Retinal pigment epithelial cell (primary cell): ENCODE measurements around the gene DNER.
A peak's percentile ranks its signal among the peaks of the same experiment; 100 is the strongest.
"Not testable (repeated sequence)": the region's sequence is repeated elsewhere in the genome, so short reads cannot be mapped to it uniquely, and the experiment has no call there.

ENCODE experiments used
- DNase-seq: peaks from one replicate; pipeline ENCODE4 v3.0.0-alpha.2; 2010; ENCODE audit warnings: low read depth
- H3K4me3 ChIP-seq: 2 replicates; pipeline ENCODE4 v1.5.1; 2011; ENCODE audit warnings: mild to moderate bottlenecking, low read length, control low read depth, moderate library complexity
- TF ChIP-seq, protein P1 (sequence below): conservative IDR thresholded peaks from 2 replicates; pipeline ENCODE4 v1.5.1; 2011; ENCODE audit warnings: low read depth, low read length, control low read depth, inconsistent platforms

Gene DNER

DNA sequence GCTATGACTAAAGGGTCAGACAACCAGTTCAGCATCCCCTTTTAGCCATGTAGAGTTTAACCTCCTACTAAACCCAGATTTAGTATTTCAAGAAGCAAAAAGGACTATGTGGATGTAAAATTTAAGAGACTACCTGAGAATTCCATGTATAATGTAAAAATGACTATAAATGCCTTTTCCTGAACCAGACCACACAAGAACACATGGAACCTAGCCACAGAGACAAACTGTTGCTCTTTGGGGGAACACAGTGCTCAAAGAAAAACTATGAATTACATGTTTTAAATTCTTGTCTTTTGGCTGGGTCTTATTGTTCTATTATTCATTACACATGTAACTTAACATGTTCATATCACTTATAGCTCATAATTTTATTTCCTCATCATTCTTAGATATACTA, 192.8 kb downstream of the DNER start:
- no peak overlapping the region for H3K4me3 ChIP-seq
- no peak for DNase-seq
- TF ChIP-seq, protein P1, sequence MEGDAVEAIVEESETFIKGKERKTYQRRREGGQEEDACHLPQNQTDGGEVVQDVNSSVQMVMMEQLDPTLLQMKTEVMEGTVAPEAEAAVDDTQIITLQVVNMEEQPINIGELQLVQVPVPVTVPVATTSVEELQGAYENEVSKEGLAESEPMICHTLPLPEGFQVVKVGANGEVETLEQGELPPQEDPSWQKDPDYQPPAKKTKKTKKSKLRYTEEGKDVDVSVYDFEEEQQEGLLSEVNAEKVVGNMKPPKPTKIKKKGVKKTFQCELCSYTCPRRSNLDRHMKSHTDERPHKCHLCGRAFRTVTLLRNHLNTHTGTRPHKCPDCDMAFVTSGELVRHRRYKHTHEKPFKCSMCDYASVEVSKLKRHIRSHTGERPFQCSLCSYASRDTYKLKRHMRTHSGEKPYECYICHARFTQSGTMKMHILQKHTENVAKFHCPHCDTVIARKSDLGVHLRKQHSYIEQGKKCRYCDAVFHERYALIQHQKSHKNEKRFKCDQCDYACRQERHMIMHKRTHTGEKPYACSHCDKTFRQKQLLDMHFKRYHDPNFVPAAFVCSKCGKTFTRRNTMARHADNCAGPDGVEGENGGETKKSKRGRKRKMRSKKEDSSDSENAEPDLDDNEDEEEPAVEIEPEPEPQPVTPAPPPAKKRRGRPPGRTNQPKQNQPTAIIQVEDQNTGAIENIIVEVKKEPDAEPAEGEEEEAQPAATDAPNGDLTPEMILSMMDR, result no peak

DNA sequence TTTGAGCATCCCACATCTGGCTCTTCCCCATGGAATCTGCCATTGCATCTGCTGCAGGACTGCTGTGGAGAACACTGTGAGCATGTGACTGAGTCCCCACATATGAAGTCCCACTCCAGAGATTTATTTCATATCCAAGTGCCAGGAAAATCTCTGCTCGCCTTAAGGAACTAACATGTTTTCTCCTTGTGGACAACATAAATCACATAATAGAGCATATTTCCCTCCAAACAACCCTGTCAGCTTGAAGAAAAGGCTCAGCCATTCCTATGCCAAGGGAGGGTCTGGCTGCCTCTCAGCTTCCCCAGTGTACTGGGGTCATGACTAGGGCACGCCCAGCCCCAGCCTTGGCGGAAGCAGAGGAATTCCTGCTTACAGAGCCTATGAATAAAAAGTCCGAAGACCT, 193.7 kb downstream of the DNER start:
- no peak for DNase-seq
- no peak overlapping the region for H3K4me3 ChIP-seq
- TF ChIP-seq, protein P1, result no peak

DNA sequence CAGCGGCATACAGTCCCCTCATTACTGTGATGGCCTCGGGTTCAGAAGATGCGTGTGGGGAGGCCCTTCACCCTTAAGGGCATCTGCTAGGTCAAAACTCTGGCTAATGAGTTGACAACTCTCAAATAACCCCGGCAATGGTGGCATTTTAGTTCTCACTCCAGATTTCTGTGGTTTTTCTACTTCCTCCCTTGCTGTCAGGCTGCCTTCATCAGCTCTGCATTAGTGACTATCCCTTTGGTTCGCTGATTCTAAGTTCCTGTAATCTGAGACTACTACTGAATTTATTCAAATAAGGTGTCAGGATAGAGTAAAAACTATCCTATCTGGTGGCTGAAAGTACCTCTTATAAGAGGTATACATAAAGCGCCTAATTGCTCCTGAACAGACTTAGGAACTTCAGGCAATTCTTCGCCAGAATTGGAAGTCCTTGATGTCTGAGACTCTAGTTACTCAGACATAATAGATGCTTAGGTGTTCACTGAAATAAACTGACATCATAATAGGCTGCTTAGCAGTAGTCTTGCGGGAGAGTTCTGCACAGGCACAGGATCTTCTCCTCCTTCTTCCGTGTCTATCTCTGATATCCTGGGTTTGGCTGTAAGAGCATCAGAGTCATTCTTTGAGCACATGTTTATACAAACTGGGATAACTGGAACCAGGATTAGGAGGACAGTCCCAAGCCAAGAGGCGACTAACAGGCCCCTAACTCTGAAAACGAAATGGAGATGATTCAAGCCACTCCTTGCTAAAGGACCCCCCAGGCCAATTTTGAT, 194.5 kb downstream of the DNER start:
- no peak for DNase-seq
- TF ChIP-seq, protein P1, result no peak
- no peak overlapping the region for H3K4me3 ChIP-seq

DNA sequence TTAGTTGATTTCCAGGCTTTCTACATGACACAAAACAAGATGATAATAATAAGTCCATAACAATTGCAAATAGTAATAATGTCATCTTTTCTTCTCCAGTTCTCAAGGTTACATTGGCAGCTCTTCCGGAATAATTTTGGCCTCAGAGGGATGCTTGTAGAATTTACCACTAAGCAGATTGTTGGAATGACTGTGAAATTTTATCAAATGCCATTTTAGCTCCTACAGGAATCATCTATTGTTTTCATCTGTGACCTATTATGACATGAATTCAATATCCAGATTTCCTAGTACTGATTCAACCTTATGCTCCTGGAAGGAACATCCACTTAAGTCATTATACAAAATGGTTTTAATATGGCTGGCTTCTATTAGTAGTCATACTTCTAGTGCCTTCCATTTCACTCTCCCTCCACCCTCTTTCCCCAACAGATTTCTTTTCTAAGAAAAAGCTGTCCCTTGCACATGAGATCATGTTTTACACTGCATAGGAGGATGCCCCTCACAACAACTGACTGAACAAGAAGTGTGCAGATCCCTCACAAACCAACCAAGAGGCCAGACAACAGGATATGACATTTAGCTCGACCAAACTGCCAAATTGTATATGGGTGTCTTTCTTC, 200.0 kb downstream of the DNER start:
- TF ChIP-seq, protein P1, result no peak
- DNase-seq, result no peak
- H3K4me3 ChIP-seq, result no peak overlapping the region

DNA sequence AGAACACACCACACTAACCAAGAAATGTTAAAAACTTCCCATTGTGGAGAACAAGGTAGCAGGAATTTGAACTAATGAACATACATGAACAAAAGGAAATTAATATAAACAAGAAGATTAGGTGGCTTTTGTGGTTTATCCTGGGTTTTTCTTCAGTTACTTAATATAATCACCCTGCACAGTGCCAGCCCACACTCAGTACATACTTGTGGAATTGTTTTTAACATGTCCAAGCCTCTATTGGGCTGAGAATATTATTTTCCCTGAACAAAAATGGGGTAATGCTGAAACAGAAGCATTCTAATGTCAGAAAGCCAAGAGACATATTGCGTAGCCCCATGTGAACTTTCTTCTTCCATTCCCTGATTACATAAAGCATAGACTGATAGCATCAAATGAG, 202.8 kb downstream of the DNER start:
- DNase-seq, result peak; percentile 17
- TF ChIP-seq, protein P1, result no peak
- H3K4me3 ChIP-seq, result no peak overlapping the region

DNA sequence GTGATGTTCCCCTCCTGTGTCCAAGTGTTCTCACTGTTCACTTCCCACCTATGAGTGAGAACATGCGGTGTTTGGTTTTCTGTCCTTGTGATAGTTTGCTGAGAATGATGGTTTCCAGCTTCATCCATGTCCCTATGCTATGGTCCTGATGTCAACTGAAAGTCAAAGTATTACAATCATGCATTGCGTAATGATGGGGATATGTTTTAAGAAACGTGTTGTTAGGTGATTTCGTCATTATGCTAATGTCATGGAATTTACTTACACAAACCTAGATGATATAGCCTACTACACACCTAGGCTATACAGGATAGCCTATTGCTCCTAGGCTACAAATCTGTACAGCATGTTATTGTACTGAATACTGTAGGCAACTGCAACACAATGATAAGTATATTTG, 207.7 kb downstream of the DNER start:
- not testable (repeated sequence) for DNase-seq

DNA sequence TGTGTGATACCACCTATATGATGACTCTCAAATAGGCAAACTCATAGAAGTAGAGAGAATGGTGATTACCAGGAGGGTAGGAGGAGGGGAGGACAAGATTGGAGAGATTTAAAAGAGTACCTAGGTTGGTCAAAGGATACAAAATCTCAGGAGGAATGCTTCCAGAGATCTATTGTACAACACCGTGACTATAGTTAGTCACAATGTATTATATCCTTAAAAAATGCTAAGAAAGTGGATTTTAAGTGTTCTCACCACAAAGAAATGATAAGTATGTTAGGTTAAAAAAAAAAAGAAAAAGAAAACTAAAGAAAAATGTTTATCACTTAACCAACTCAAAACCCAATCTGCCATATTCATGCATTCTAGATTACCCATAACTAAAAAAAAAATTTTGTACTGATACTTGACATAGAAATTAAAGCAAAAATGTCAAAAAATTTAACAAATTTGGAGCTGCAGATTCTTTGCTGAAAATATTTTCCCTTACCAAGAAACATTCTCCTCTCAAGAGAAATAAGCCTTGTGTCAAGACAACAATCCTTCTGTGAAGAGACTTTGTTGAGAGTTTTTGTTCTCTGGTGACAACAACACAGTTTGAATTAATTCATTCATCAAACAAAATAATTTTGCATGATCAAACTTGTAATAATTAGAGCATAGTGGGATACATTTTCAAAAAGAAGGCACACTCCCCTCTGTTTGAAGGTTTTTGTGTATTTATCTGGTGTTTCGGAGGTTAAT, 213.1 kb downstream of the DNER start:
- TF ChIP-seq, protein P1, result no peak
- DNase-seq, result no peak

More for the DNA sequence above, 207.7 kb downstream of the DNER start:
- H3K4me3 ChIP-seq, result not testable (repeated sequence)

More for the DNA sequence above, 213.1 kb downstream of the DNER start:
- H3K4me3 ChIP-seq, result no peak overlapping the region
